ENCODE measurements around the gene SH2D3C.

Gene SH2D3C

GRCh38 chr9:127716412-127716811 is 62.1 kb downstream of the SH2D3C start:
- DNase-seq = no peak

GRCh38 chr9:127715470-127716337 is 62.8 kb downstream of the SH2D3C start, which contains the start of the genes PTRH1 and TTC16:
Gene PTRH1, minus strand, starts transcription at chr9:127715663. Its CDS starts 24 bp downstream, at chr9:127715639.
Gene TTC16, plus strand, starts transcription at chr9:127716079. Its CDS starts 67 bp downstream, at chr9:127716146.
- peak; percentile 99 for DNase-seq

GRCh38 chr9:127714951-127715469 is 63.5 kb downstream of the SH2D3C start:
- DNase-seq = no peak

- no peak for DNase-seq
Observed at GRCh38 chr9:127714020-127714750, 64.3 kb downstream of the SH2D3C start.

- DNase-seq = no peak
Observed at GRCh38 chr9:127712867-127713266, 65.6 kb downstream of the SH2D3C start.

- no peak for DNase-seq
Observed at GRCh38 chr9:127712371-127712770, 66.1 kb downstream of the SH2D3C start.

GRCh38 chr9:127711831-127712274 is 66.6 kb downstream of the SH2D3C start:
- no peak for DNase-seq

GRCh38 chr9:127711226-127711701 is 67.2 kb downstream of the SH2D3C start:
- DNase-seq = peak; percentile 40

GRCh38 chr9:127710204-127710783 is 68.2 kb downstream of the SH2D3C start:
- no peak for DNase-seq

GRCh38 chr9:127708952-127709587 is 69.4 kb downstream of the SH2D3C start:
- no peak for DNase-seq

- no peak for DNase-seq
Observed at GRCh38 chr9:127707766-127708165, 70.7 kb downstream of the SH2D3C start.

- peak; percentile 43 for DNase-seq
Observed at GRCh38 chr9:127706836-127707241, 71.6 kb downstream of the SH2D3C start, which contains the start of gene CFAP157. Gene CFAP157, plus strand, starts transcription at chr9:127706988. Its CDS starts 44 bp downstream, at chr9:127707032.

- peak; percentile 51 for DNase-seq
Observed at GRCh38 chr9:127705577-127706379, 72.7 kb downstream of the SH2D3C start.

- no peak for DNase-seq
Observed at GRCh38 chr9:127703289-127703946, 75.0 kb downstream of the SH2D3C start.

GRCh38 chr9:127700594-127701255 is 77.7 kb downstream of the SH2D3C start:
- DNase-seq = no peak

- DNase-seq = no peak
Observed at GRCh38 chr9:127700140-127700539, 78.3 kb downstream of the SH2D3C start.

GRCh38 chr9:127698985-127699670 is 79.3 kb downstream of the SH2D3C start:
- DNase-seq = peak; percentile 94

- no peak for DNase-seq
Observed at GRCh38 chr9:127698386-127698785, 80.1 kb downstream of the SH2D3C start.

GRCh38 chr9:127697575-127697974 is 80.9 kb downstream of the SH2D3C start:
- no peak for DNase-seq
